GM18907 (cell line): Measurements from ENCODE around the gene BMI1.

Experiments used
- ATAC-seq: cut with Tn5 transposase; IDR thresholded peaks from one replicate; pipeline ENCODE4 v1.9.1; 2021; ENCODE audit warnings: mild to moderate bottlenecking, moderate library complexity; ENCODE audit not compliant: unreplicated experiment

BMI1 gene

GRCh38 chr10:22365644-22366434, 44.9 kb downstream of the BMI1 start:
- no peak for ATAC-seq

- no peak for ATAC-seq
These were observed 45.5 kb downstream of the BMI1 start for GRCh38 chr10:22366435-22366703.

- ATAC-seq, result no peak
These were observed 45.9 kb downstream of the BMI1 start for GRCh38 chr10:22366771-22367170.

- ATAC-seq, result no peak
These were observed 46.6 kb downstream of the BMI1 start for GRCh38 chr10:22367471-22367870.

GRCh38 chr10:22368402-22368801, 47.5 kb downstream of the BMI1 start:
- ATAC-seq, result no peak

- no peak for ATAC-seq
These were observed 48.1 kb downstream of the BMI1 start for GRCh38 chr10:22368981-22369380.

- ATAC-seq, result peak; percentile 53
These were observed 48.7 kb downstream of the BMI1 start for GRCh38 chr10:22369434-22370072.

GRCh38 chr10:22370320-22370719, 49.4 kb downstream of the BMI1 start:
- ATAC-seq, result no peak

GRCh38 chr10:22372298-22372697, 51.4 kb downstream of the BMI1 start:
- ATAC-seq, result no peak

- no peak for ATAC-seq
These were observed 52.0 kb downstream of the BMI1 start for GRCh38 chr10:22372917-22373316.

GRCh38 chr10:22374489-22375126, 53.7 kb downstream of the BMI1 start:
- ATAC-seq, result no peak

- ATAC-seq, result peak; percentile 61
These were observed 58.2 kb downstream of the BMI1 start for GRCh38 chr10:22379059-22379458.
